B cell (primary cell): ENCODE results near the gene MPDZ. TPM values are rescaled to one million over a fixed set of nuclear protein-coding genes. Genes with fewer than 3 reads are reported as not detected.

Source experiments
- ATAC-seq: fragments of 200-7000 bp; cut with Tn5 transposase; one replicate; pipeline ENCODE4 v1.10.0; 2021; ENCODE audit warnings: low read depth, mild to moderate bottlenecking, moderate number of reproducible peaks, moderate library complexity
- CTCF ChIA-PET: fragments of 350-600 bp; sonication (Branson Sonifier 250); formaldehyde crosslinking; loops from one replicate; lab custom pipeline; 2021; ENCODE audit warnings: antibody characterized with exemption, inconsistent platforms; lab: Charles Lee
- POLR2A ChIA-PET: fragments of 350-600 bp; sonication (Branson Sonifier 250); formaldehyde crosslinking; loops from one replicate; lab custom pipeline; 2021; ENCODE audit warnings: antibody characterized with exemption; lab: Charles Lee
- DNase-seq: peaks from one replicate; pipeline ENCODE4 v3.0.0; 2013
- H2AFZ ChIP-seq: 2 replicates; pipeline ENCODE4 v1.6.1; 2012; ENCODE audit warnings: mild to moderate bottlenecking, low read depth, low read length; ENCODE audit not compliant: insufficient read depth, poor library complexity, severe bottlenecking
- H3K27ac ChIP-seq, 2 donors: 1 replicate in 1 of 2; 2 replicates in 1 of 2; pipeline ENCODE4 v1.5.1; 2012 to 2013; ENCODE audit warnings: low read length in 2 of 2, mild to moderate bottlenecking in 2 of 2, moderate library complexity in 1 of 2
- H3K27me3 ChIP-seq, 4 experiments: fragments of 200-600 bp in 1 of 4; sonication (generic) in 1 of 4; replicated peaks in 1 of 4; 1 replicate in 2 of 4; 2 replicates in 2 of 4; pipeline versions ENCODE4 v1.6.1 to v1.7.0; 2013 to 2016; ENCODE audit warnings: low read length in 3 of 4, mild to moderate bottlenecking in 2 of 4, mixed read lengths in 1 of 4, moderate library complexity in 1 of 4; ENCODE audit not compliant: insufficient read depth in 4 of 4, control insufficient read depth in 3 of 4; ENCODE audit errors: control extremely low read depth in 1 of 4
- H3K36me3 ChIP-seq, 2 experiments: replicated peaks in 1 of 2; 1 replicate in 1 of 2; 2 replicates in 1 of 2; pipeline versions ENCODE4 v1.6.1 to v1.7.1; 2013; ENCODE audit warnings: low read length in 1 of 2; ENCODE audit not compliant: insufficient read depth in 2 of 2, control insufficient read depth in 1 of 2; ENCODE audit errors: control extremely low read depth in 1 of 2, extremely low read depth in 1 of 2
- H3K4me1 ChIP-seq, 2 donors: fragments of 200-600 bp in 1 of 2; sonication (generic) in 1 of 2; 1 replicate in 1 of 2; 2 replicates in 1 of 2; pipeline versions ENCODE4 v1.5.1 to v1.6.1; 2013 to 2017; ENCODE audit warnings: low read length in 2 of 2; ENCODE audit not compliant: control insufficient read depth in 2 of 2, insufficient read depth in 2 of 2
- H3K4me2 ChIP-seq: replicated peaks from 2 replicates; pipeline ENCODE3; 2012; ENCODE audit warnings: mild to moderate bottlenecking, low read depth, low read length; ENCODE audit not compliant: poor library complexity, severe bottlenecking
- H3K4me3 ChIP-seq, 5 experiments: fragments of 200-600 bp in 1 of 5; sonication (generic) in 1 of 5; 1 replicate in 3 of 5; 2 replicates in 2 of 5; pipeline versions ENCODE4 v1.5.1 to v1.7.0; 2011 to 2016; ENCODE audit warnings: low read length in 4 of 5, mild to moderate bottlenecking in 4 of 5, low read depth in 2 of 5, control low read depth in 1 of 5, moderate library complexity in 1 of 5; ENCODE audit not compliant: insufficient read depth in 1 of 5; ENCODE audit errors: control extremely low read depth in 1 of 5, extremely low read depth in 1 of 5
- H3K79me2 ChIP-seq: fragments of 200-600 bp; sonication (generic); one replicate; pipeline ENCODE4 v1.6.0; 2016; ENCODE audit warnings: low read length; ENCODE audit not compliant: control insufficient read depth, insufficient read depth
- H3K9ac ChIP-seq: fragments of 200-600 bp; sonication (generic); 2 replicates; pipeline ENCODE4 v1.6.1; 2017; ENCODE audit warnings: mild to moderate bottlenecking, low read length, moderate library complexity
- H3K9me3 ChIP-seq, 3 donors: one replicate each; pipeline versions ENCODE4 v1.6.1 to v1.7.1; 2013; ENCODE audit warnings: low read length in 2 of 3; ENCODE audit not compliant: control insufficient read depth in 2 of 3, insufficient read depth in 1 of 3; ENCODE audit errors: control extremely low read depth in 1 of 3
- H4K20me1 ChIP-seq: 2 replicates; pipeline ENCODE4 v1.6.0; 2012; ENCODE audit warnings: mild to moderate bottlenecking, low read length; ENCODE audit not compliant: insufficient read depth, control insufficient read depth, poor library complexity, severe bottlenecking
- H3K27ac Mint-ChIP-seq: one replicate; pipeline ENCODE4 v1.8.0; 2021; ENCODE audit warnings: mixed read lengths
- H3K27me3 Mint-ChIP-seq: one replicate; pipeline ENCODE4 v1.8.0; 2021; ENCODE audit warnings: mixed read lengths
- H3K4me1 Mint-ChIP-seq: one replicate; pipeline ENCODE4 v1.8.0; 2021; ENCODE audit warnings: mixed read lengths
- H3K4me3 Mint-ChIP-seq: one replicate; pipeline ENCODE4 v1.8.0; 2021; ENCODE audit warnings: mixed read lengths
- H3K9me3 Mint-ChIP-seq: one replicate; pipeline ENCODE4 v1.8.0; 2022; ENCODE audit warnings: mixed read lengths; ENCODE audit not compliant: insufficient read depth
- CTCF ChIP-seq: fragments of 200-600 bp; IDR thresholded peaks from one replicate; pipeline ENCODE4 v1.8.0; 2022; ENCODE audit warnings: antibody characterized with exemption, mild to moderate bottlenecking
- EZH2 ChIP-seq: IDR thresholded peaks from 2 replicates; pipeline ENCODE4 v1.6.1; 2012; ENCODE audit warnings: borderline replicate concordance, low read depth, mild to moderate bottlenecking, moderate library complexity, low read length; ENCODE audit not compliant: insufficient read depth, poor library complexity, severe bottlenecking
- whole genome bisulfite sequencing: methylation state at CpG from one replicate; pipeline ENCODE4 v1.1.5; 2013; ENCODE audit warnings: missing lambda C conversion rate; ENCODE audit not compliant: insufficient coverage; 5-methylcytosine and 5-hydroxymethylcytosine counted together
- intact Hi-C: fragments of 100-400 bp; cut with micrococcal nuclease; formaldehyde crosslinking; loops from one replicate; pipeline ENCODE4 v1.10.0; 2022
- polyA plus RNA-seq: library from polyadenylated mRNA; depleted of rRNA; stranded (reverse); fragments of >200 nt; gene quantifications from 2 replicates; pipeline ENCODE4 v1.2.3, GENCODE V29; 2012
- total RNA-seq, 2 donors: library from RNA; stranded (reverse); fragments of 120-200 nt in 1 of 2; gene quantifications; 1 replicate in 1 of 2; 2 replicates in 1 of 2; pipeline versions ENCODE4 v1.2.3 to v1.2.4, GENCODE V29; 2013 to 2022

The MPDZ gene
- total and polyA plus RNA-seq, 2 donors (not counting 1 experiment from before 2014, with no cell fraction given) = not detected

GRCh38 chr9:13181652-13182051, 97.8 kb downstream of the MPDZ start:
- ChIA-PET POLR2A (no interaction called here), CTCF (no interaction called here)
- H3K4me3 ChIP-seq = no peak overlapping the region
- Mint-ChIP-seq H3K27ac (no peak overlapping the region), H3K4me3 (no peak overlapping the region), H3K9me3 (peaks cover 3% of the 10 kb centered on the region), H3K27me3 (no peaks in the 10 kb centered on the region), H3K4me1 (no peaks in the 10 kb centered on the region)
- H3K9me3 ChIP-seq = no peaks in the 10 kb centered on the region
- H3K27ac ChIP-seq = no peak overlapping the region
- H3K9ac ChIP-seq = no peak overlapping the region
- no peak for DNase-seq
- intact Hi-C loops = no loop called here
- H3K36me3 ChIP-seq = no peaks in the 10 kb centered on the region
- no peak overlapping the region for H2AFZ ChIP-seq
- no peak for TF ChIP-seq EZH2
- TF ChIP-seq CTCF = no peak
- ATAC-seq = no peak
- H3K79me2 ChIP-seq = no peaks in the 10 kb centered on the region
- no peak overlapping the region for H3K4me2 ChIP-seq
- H3K4me1 ChIP-seq = no peaks in the 10 kb centered on the region
- WGBS = no CpG with 5 or more reads among the region's 2 CpGs
- no peaks in the 10 kb centered on the region for H4K20me1 ChIP-seq
- no peaks in the 10 kb centered on the region for H3K27me3 ChIP-seq

GRCh38 chr9:13179257-13179656, 100.2 kb downstream of the MPDZ start:
- CTCF ChIA-PET = no interaction called here
- Histone ChIP-seq H3K4me2 (no peak overlapping the region), H3K27ac (no peak overlapping the region), H3K9ac (no peak overlapping the region), H3K4me1 (no peaks in the 10 kb centered on the region), H3K4me3 (no peak overlapping the region), H3K36me3 (no peaks in the 10 kb centered on the region), H3K79me2 (no peaks in the 10 kb centered on the region), H4K20me1 (no peaks in the 10 kb centered on the region), H3K9me3 (no peaks in the 10 kb centered on the region), H3K27me3 (no peaks in the 10 kb centered on the region), H2AFZ (no peak overlapping the region)
- Mint-ChIP-seq H3K4me3 (no peak overlapping the region), H3K4me1 (no peaks in the 10 kb centered on the region), H3K9me3 (peaks cover 3% of the 10 kb centered on the region), H3K27me3 (no peaks in the 10 kb centered on the region), H3K27ac (no peak overlapping the region)
- POLR2A ChIA-PET = no interaction called here
- no CpG with 5 or more reads among the region's 3 CpGs for WGBS
- no peak for TF ChIP-seq CTCF
- no peak for TF ChIP-seq EZH2
- ATAC-seq (no peak), DNase-seq (no peak)
- intact Hi-C loops = no loop called here
